ENCODE data around the gene OR2T29.
"Not testable (repeated sequence)": the region's sequence is repeated elsewhere in the genome, so short reads cannot be mapped to it uniquely, and the experiment has no call there.

The OR2T29 gene

DNA sequence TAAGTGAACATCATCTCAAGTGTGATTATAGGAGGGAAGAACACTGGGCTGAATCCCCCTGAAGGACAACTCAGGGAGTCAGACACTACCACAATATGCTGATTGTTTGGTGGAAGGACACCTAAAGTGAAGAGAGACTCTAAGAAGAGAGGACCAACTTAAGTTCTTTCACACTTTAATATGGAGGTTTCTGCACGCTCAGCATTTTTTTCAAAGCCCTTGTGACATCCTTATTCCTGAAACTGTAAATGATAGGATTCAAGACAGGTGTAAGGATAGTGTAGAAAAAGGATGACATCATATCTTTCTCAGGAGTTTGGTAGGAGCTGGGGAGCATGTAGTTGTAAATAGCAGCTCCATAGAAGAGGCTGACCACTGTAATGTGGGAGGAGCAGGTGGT lies 30.1 kb upstream of the OR2T29 start:
- peaks cover 0 to 3% (median 0%) of the 10 kb centered on the region in 4 experiments for H3K4me1 ChIP-seq (ENCODE audit: control extremely low read depth in 1 of 4, control insufficient read depth in 4 of 4, insufficient read depth in 4 of 4, low read length in 3 of 4)
- no peak overlapping the region for H3K27ac ChIP-seq (ENCODE audit: insufficient read depth in 1 of 2, low read depth in 1 of 2, low read length in 2 of 2, poor library complexity in 1 of 2, severe bottlenecking in 2 of 2)
- H3K27me3 ChIP-seq (replicated peaks in 2 of 5; ENCODE audit: control insufficient read depth in 4 of 5, insufficient read depth in 5 of 5, low read length in 4 of 5): no peaks in the 10 kb centered on the region
- ChIA-PET POLR2A (no interaction called here), CTCF (no interaction called here)
- no peak for DNase-seq
- H3K4me3 ChIP-seq (ENCODE audit: control insufficient read depth in 1 of 7, extremely low read depth in 1 of 7, insufficient read depth in 4 of 7, low read depth in 2 of 7, low read length in 6 of 7): no peak overlapping the region
- no peaks in the 10 kb centered on the region for H3K36me3 ChIP-seq (ENCODE audit: control insufficient read depth in 4 of 4, insufficient read depth in 4 of 4, low read length in 3 of 4)
- H3K9me3 ChIP-seq (ENCODE audit: control extremely low read depth in 1 of 5, control insufficient read depth in 4 of 5, insufficient read depth in 2 of 5, low read depth in 1 of 5, low read length in 4 of 5): no peaks in the 10 kb centered on the region
- no CpG with 5 or more reads among the region's 1 CpG for WGBS (ENCODE audit: insufficient coverage)

DNA sequence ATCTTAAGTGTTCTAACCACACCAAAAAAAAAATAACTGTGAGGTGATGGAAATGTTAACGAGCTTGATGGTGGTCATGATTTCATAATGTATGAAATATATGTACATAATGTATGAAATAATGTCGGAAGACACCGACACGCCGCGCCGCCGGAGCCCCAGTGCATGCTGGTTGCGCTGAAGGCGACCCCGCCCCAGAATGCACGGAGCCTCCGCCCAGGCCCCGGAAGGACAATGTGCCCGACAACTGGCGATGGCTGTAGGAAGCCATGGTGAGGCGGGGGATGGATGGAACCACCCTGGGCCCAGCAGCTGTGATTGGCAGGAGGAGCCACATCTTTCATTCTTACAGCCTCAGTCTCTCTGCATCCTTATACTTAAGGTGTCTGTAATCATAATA lies 27.5 kb upstream of the OR2T29 start:
- no peaks in the 10 kb centered on the region for H3K9me3 ChIP-seq (ENCODE audit: control extremely low read depth in 1 of 5, control insufficient read depth in 4 of 5, insufficient read depth in 2 of 5, low read depth in 1 of 5, low read length in 4 of 5)
- ChIA-PET POLR2A (no interaction called here), CTCF (no interaction called here)
- no peak for DNase-seq
- WGBS (ENCODE audit: insufficient coverage): 93% methylated on average over 13 of the region's 17 CpGs
- H3K4me3 ChIP-seq (ENCODE audit: control insufficient read depth in 1 of 7, extremely low read depth in 1 of 7, insufficient read depth in 4 of 7, low read depth in 2 of 7, low read length in 6 of 7): no peak overlapping the region
- no peaks in the 10 kb centered on the region for H3K27me3 ChIP-seq (replicated peaks in 2 of 5; ENCODE audit: control insufficient read depth in 4 of 5, insufficient read depth in 5 of 5, low read length in 4 of 5)
- H3K4me1 ChIP-seq (ENCODE audit: control extremely low read depth in 1 of 4, control insufficient read depth in 4 of 4, insufficient read depth in 4 of 4, low read length in 3 of 4): no peaks in the 10 kb centered on the region
- H3K27ac ChIP-seq (ENCODE audit: insufficient read depth in 1 of 2, low read depth in 1 of 2, low read length in 2 of 2, poor library complexity in 1 of 2, severe bottlenecking in 2 of 2): no peak overlapping the region
- no peaks in the 10 kb centered on the region for H3K36me3 ChIP-seq (ENCODE audit: control insufficient read depth in 4 of 4, insufficient read depth in 4 of 4, low read length in 3 of 4)

DNA sequence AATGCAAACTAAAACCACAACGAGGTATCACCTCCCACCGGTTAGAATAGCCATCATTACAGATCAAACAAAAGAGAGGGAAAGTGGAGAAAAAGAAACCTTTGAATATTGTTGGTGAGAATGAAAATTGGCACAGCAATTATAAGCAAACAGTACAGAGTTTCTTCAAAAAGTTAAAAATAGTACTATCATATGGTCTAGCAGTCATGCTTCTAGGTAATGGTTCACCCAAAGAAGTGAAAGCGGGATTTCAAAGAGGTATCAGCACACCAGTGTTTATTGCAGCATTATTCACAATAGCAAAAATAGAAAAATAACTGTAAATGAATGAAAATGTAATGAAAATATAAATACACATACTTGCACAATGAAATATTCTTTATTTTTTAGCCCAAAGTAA lies 26.8 kb upstream of the OR2T29 start:
- H3K36me3 ChIP-seq (ENCODE audit: control insufficient read depth in 4 of 4, insufficient read depth in 4 of 4, low read length in 3 of 4): no peaks in the 10 kb centered on the region
- ChIA-PET POLR2A (no interaction called here), CTCF (no interaction called here)
- no peaks in the 10 kb centered on the region for H3K4me1 ChIP-seq (ENCODE audit: control extremely low read depth in 1 of 4, control insufficient read depth in 4 of 4, insufficient read depth in 4 of 4, low read length in 3 of 4)
- no peak overlapping the region for H3K4me3 ChIP-seq (ENCODE audit: control insufficient read depth in 1 of 7, extremely low read depth in 1 of 7, insufficient read depth in 4 of 7, low read depth in 2 of 7, low read length in 6 of 7)
- no peaks in the 10 kb centered on the region for H3K9me3 ChIP-seq (ENCODE audit: control extremely low read depth in 1 of 5, control insufficient read depth in 4 of 5, insufficient read depth in 2 of 5, low read depth in 1 of 5, low read length in 4 of 5)
- H3K27me3 ChIP-seq (replicated peaks in 2 of 5; ENCODE audit: control insufficient read depth in 4 of 5, insufficient read depth in 5 of 5, low read length in 4 of 5): no peaks in the 10 kb centered on the region
- no peak for DNase-seq
- WGBS (ENCODE audit: insufficient coverage): no CpG with 5 or more reads among the region's 3 CpGs
- H3K27ac ChIP-seq (ENCODE audit: insufficient read depth in 1 of 2, low read depth in 1 of 2, low read length in 2 of 2, poor library complexity in 1 of 2, severe bottlenecking in 2 of 2): no peak overlapping the region

DNA sequence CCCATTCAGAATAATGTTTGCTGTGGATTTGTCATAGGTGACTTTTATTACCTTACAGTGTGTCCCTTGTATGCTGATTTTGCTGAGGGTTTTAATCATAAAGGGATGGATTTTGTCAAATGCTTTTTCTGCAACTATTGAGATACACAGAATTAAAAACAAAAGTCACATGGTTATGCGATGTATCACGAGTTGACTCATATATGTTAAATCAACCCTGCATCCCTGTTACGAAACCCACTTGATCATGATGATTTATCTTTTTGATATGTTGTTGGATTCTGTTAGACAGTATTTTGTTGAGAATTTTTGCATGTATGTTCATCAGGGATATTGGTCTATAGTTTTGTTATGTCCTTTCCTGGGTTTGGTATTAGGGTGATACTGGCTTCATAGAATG lies 22.7 kb upstream of the OR2T29 start:
- WGBS (ENCODE audit: insufficient coverage): 100% methylated on average over 2 of the region's 3 CpGs
- Histone ChIP-seq H3K4me1 (ENCODE audit: control extremely low read depth in 1 of 4, control insufficient read depth in 4 of 4, insufficient read depth in 4 of 4, low read length in 3 of 4) (no peaks in the 10 kb centered on the region), H3K27me3 (replicated peaks in 2 of 5; ENCODE audit: control insufficient read depth in 4 of 5, insufficient read depth in 5 of 5, low read length in 4 of 5) (no peaks in the 10 kb centered on the region), H3K4me3 (ENCODE audit: control insufficient read depth in 1 of 7, extremely low read depth in 1 of 7, insufficient read depth in 4 of 7, low read depth in 2 of 7, low read length in 6 of 7) (no peak overlapping the region), H3K9me3 (ENCODE audit: control extremely low read depth in 1 of 5, control insufficient read depth in 4 of 5, insufficient read depth in 2 of 5, low read depth in 1 of 5, low read length in 4 of 5) (no peaks in the 10 kb centered on the region), H3K36me3 (ENCODE audit: control insufficient read depth in 4 of 4, insufficient read depth in 4 of 4, low read length in 3 of 4) (no peaks in the 10 kb centered on the region), H3K27ac (ENCODE audit: insufficient read depth in 1 of 2, low read depth in 1 of 2, low read length in 2 of 2, poor library complexity in 1 of 2, severe bottlenecking in 2 of 2) (no peak overlapping the region)
- DNase-seq: no peak
- ChIA-PET POLR2A (no interaction called here), CTCF (no interaction called here)

DNA sequence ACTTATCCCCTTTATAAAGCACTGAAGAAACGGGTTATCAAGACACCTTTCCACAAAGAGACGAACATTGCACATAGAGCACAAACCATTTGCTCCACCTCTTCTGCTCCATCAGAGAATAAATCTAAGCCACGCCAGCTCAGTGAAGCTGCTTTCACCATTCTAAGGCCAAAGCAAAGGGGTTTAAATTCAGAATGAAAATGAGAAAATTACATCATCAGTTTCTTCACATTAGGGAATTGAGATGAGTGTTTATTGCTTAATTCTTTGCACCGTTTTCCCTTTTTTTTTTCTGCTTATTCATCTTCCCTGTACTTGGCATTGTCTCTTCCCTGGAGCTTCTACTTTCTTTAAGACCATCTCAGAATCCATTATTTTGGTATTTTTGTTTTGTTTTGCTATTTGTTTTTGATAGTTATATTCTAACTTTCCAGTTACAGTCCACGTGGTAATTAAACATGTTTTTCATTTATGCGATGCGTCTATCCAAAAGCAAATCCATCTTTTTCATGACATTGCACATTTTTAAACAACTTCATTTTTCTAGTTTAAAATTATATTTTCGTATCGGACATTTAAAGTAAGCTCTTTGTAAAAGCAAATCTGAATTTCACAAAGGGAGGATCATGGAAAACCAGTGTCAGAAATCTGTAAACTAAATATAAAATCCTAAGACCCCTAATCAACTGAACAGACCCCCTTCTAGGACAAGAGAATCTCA lies 13.8 kb upstream of the OR2T29 start:
- Histone ChIP-seq H3K4me1 (ENCODE audit: control extremely low read depth in 1 of 4, control insufficient read depth in 4 of 4, insufficient read depth in 4 of 4, low read length in 3 of 4) (no peaks in the 10 kb centered on the region), H3K4me3 (ENCODE audit: control insufficient read depth in 1 of 7, extremely low read depth in 1 of 7, insufficient read depth in 4 of 7, low read depth in 2 of 7, low read length in 6 of 7) (no peak overlapping the region), H3K9me3 (ENCODE audit: control extremely low read depth in 1 of 5, control insufficient read depth in 4 of 5, insufficient read depth in 2 of 5, low read depth in 1 of 5, low read length in 4 of 5) (peaks cover 0 to 1% (median 0%) of the 10 kb centered on the region in 5 experiments), H3K36me3 (ENCODE audit: control insufficient read depth in 4 of 4, insufficient read depth in 4 of 4, low read length in 3 of 4) (no peaks in the 10 kb centered on the region), H3K27me3 (replicated peaks in 2 of 5; ENCODE audit: control insufficient read depth in 4 of 5, insufficient read depth in 5 of 5, low read length in 4 of 5) (no peaks in the 10 kb centered on the region), H3K27ac (ENCODE audit: insufficient read depth in 1 of 2, low read depth in 1 of 2, low read length in 2 of 2, poor library complexity in 1 of 2, severe bottlenecking in 2 of 2) (no peak overlapping the region)
- no peak for DNase-seq
- ChIA-PET CTCF (no interaction called here), POLR2A (no interaction called here)
- WGBS (ENCODE audit: insufficient coverage): 100% methylated on average over 4 of the region's 9 CpGs

DNA sequence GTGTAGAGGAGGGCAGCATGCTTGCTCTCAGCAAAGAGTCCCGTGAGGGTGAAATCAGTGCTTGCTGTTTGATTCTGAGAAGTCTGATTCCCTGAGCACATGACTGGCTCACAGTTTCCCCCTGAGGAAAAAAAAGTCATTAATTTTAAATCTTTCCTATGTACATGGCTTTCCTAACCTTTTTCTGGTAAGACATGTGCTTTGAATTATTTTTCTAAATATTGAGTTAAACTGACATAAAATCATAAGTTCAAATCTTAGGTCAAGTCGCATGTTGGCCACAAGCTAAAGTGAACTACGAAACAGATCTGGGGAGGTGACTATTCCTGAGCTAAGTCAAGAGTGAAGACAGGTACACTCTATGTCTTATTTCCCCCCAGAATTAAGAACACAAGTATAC lies 12.1 kb upstream of the OR2T29 start, which contains the start of gene OR2T34:
Gene OR2T34, minus strand, starts transcription at position 101 of the 400 bp plus-strand sequence. Its CDS starts 0 bp downstream, at position 101.
- H3K4me3 ChIP-seq (ENCODE audit: control insufficient read depth in 1 of 7, extremely low read depth in 1 of 7, insufficient read depth in 4 of 7, low read depth in 2 of 7, low read length in 6 of 7); H3K27me3 ChIP-seq (replicated peaks in 2 of 5; ENCODE audit: control insufficient read depth in 4 of 5, insufficient read depth in 5 of 5, low read length in 4 of 5); CTCF ChIA-PET; H3K4me1 ChIP-seq (ENCODE audit: control extremely low read depth in 1 of 4, control insufficient read depth in 4 of 4, insufficient read depth in 4 of 4, low read length in 3 of 4); H3K27ac ChIP-seq (ENCODE audit: insufficient read depth in 1 of 2, low read depth in 1 of 2, low read length in 2 of 2, poor library complexity in 1 of 2, severe bottlenecking in 2 of 2); POLR2A ChIA-PET; H3K36me3 ChIP-seq (ENCODE audit: control insufficient read depth in 4 of 4, insufficient read depth in 4 of 4, low read length in 3 of 4); H3K9me3 ChIP-seq (ENCODE audit: control extremely low read depth in 1 of 5, control insufficient read depth in 4 of 5, insufficient read depth in 2 of 5, low read depth in 1 of 5, low read length in 4 of 5); DNase-seq: not testable (repeated sequence)
- WGBS (ENCODE audit: insufficient coverage): no CpG with 5 or more reads among the region's 3 CpGs

DNA sequence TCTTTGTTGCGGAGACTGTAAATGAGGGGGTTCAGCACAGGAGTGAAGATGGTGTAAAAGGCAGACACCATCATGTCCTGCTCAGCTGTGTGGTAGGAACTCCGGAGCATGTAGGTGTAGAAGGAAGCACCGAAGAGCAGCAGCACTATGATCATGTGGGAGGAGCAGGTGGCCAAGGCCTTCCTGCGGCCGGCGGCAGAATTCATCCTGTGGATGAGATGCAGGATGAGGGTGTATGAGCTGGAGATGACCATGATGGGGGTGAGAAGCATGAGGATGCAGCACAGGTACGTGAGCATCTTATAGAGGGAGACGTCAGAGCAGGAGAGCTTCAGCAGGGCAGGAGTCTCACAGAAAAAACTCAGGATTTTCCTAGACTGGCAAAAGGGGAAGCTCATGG lies 11.3 kb upstream of the OR2T29 start:
- H3K27me3 ChIP-seq (replicated peaks in 2 of 5; ENCODE audit: control insufficient read depth in 4 of 5, insufficient read depth in 5 of 5, low read length in 4 of 5); DNase-seq; H3K36me3 ChIP-seq (ENCODE audit: control insufficient read depth in 4 of 4, insufficient read depth in 4 of 4, low read length in 3 of 4); H3K4me1 ChIP-seq (ENCODE audit: control extremely low read depth in 1 of 4, control insufficient read depth in 4 of 4, insufficient read depth in 4 of 4, low read length in 3 of 4); H3K27ac ChIP-seq (ENCODE audit: insufficient read depth in 1 of 2, low read depth in 1 of 2, low read length in 2 of 2, poor library complexity in 1 of 2, severe bottlenecking in 2 of 2); H3K9me3 ChIP-seq (ENCODE audit: control extremely low read depth in 1 of 5, control insufficient read depth in 4 of 5, insufficient read depth in 2 of 5, low read depth in 1 of 5, low read length in 4 of 5); H3K4me3 ChIP-seq (ENCODE audit: control insufficient read depth in 1 of 7, extremely low read depth in 1 of 7, insufficient read depth in 4 of 7, low read depth in 2 of 7, low read length in 6 of 7); CTCF ChIA-PET; POLR2A ChIA-PET: not testable (repeated sequence)
- WGBS (ENCODE audit: insufficient coverage): no CpG with 5 or more reads among the region's 8 CpGs
